Glutamatergic neuron (in vitro differentiated cells): ENCODE data around the gene GLDC. TPM values are rescaled to one million over a fixed set of nuclear protein-coding genes. Genes with fewer than 3 reads are reported as not detected.
A peak's percentile ranks its signal among the peaks of the same experiment; 100 is the strongest.

Source experiments
- DNase-seq: peaks from one replicate; pipeline ENCODE4 v3.0.0; 2022
- H3K27ac Mint-ChIP-seq: one replicate; pipeline ENCODE4 v1.8.0; 2020; ENCODE audit warnings: mild to moderate bottlenecking, mixed read lengths, inconsistent platforms; ENCODE audit not compliant: unreplicated experiment
- H3K27me3 Mint-ChIP-seq: one replicate; pipeline ENCODE4 v1.8.0; 2020; ENCODE audit warnings: mild to moderate bottlenecking, moderate library complexity, mixed read lengths, inconsistent platforms; ENCODE audit not compliant: unreplicated experiment
- H3K36me3 Mint-ChIP-seq: one replicate; pipeline ENCODE4 v1.8.0; 2020; ENCODE audit warnings: mild to moderate bottlenecking, mixed read lengths, inconsistent platforms; ENCODE audit not compliant: unreplicated experiment
- H3K4me1 Mint-ChIP-seq: one replicate; pipeline ENCODE4 v1.8.0; 2020; ENCODE audit warnings: mild to moderate bottlenecking, low read depth, mixed read lengths, inconsistent platforms; ENCODE audit not compliant: unreplicated experiment
- H3K4me3 Mint-ChIP-seq: one replicate; pipeline ENCODE4 v1.8.0; 2020; ENCODE audit warnings: mild to moderate bottlenecking, mixed read lengths, inconsistent platforms; ENCODE audit not compliant: unreplicated experiment
- H3K9me3 Mint-ChIP-seq: one replicate; pipeline ENCODE4 v1.8.0; 2020; ENCODE audit warnings: mild to moderate bottlenecking, moderate library complexity, mixed read lengths, inconsistent platforms; ENCODE audit not compliant: unreplicated experiment
- total RNA-seq: library from RNA; stranded (reverse); fragmentation: NEBNext Ultra II Directional; extraction: Animal tissue kit (Norgen Biotek cat#: 25700); gene quantifications from one replicate; pipeline ENCODE4 v1.2.1, GENCODE V29; 2021; ENCODE audit not compliant: unreplicated experiment
- TF ChIP-seq, protein P1 (sequence below): fragments of 200-600 bp; sonication (generic); IDR thresholded peaks from one replicate; pipeline ENCODE4 v1.5.0; 2021; ENCODE audit not compliant: partially characterized antibody, unreplicated experiment

The GLDC gene
- total RNA-seq, 1 donor from 2014 or later: 42.9 TPM

DNA sequence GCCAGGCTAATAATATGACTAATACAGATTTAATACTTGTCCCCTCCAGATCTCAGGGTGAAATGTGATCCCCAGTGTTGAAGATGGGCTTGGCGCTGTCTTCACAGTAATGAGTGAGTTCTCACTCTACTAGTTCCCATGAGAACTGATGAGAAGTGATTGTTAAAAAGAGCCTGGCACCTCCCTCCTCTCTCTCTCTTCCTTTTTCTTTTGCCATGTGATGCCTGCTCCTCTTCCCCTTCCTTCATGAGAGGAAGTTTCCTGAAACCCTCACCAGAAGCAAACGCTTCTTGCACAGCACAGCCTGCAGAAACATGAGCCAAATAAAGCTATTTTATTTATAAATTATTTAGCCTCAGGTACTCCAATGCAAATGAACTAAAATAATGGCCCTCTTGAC, 55.2 kb downstream of the GLDC start:
- Mint-ChIP-seq H3K4me3 (no peak overlapping the region), H3K4me1 (no peaks in the 10 kb centered on the region), H3K9me3 (no peaks in the 10 kb centered on the region), H3K36me3 (no peaks in the 10 kb centered on the region), H3K27ac (no peak overlapping the region), H3K27me3 (no peaks in the 10 kb centered on the region)
- TF ChIP-seq, protein P1, sequence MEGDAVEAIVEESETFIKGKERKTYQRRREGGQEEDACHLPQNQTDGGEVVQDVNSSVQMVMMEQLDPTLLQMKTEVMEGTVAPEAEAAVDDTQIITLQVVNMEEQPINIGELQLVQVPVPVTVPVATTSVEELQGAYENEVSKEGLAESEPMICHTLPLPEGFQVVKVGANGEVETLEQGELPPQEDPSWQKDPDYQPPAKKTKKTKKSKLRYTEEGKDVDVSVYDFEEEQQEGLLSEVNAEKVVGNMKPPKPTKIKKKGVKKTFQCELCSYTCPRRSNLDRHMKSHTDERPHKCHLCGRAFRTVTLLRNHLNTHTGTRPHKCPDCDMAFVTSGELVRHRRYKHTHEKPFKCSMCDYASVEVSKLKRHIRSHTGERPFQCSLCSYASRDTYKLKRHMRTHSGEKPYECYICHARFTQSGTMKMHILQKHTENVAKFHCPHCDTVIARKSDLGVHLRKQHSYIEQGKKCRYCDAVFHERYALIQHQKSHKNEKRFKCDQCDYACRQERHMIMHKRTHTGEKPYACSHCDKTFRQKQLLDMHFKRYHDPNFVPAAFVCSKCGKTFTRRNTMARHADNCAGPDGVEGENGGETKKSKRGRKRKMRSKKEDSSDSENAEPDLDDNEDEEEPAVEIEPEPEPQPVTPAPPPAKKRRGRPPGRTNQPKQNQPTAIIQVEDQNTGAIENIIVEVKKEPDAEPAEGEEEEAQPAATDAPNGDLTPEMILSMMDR: no peak
- DNase-seq: no peak

DNA sequence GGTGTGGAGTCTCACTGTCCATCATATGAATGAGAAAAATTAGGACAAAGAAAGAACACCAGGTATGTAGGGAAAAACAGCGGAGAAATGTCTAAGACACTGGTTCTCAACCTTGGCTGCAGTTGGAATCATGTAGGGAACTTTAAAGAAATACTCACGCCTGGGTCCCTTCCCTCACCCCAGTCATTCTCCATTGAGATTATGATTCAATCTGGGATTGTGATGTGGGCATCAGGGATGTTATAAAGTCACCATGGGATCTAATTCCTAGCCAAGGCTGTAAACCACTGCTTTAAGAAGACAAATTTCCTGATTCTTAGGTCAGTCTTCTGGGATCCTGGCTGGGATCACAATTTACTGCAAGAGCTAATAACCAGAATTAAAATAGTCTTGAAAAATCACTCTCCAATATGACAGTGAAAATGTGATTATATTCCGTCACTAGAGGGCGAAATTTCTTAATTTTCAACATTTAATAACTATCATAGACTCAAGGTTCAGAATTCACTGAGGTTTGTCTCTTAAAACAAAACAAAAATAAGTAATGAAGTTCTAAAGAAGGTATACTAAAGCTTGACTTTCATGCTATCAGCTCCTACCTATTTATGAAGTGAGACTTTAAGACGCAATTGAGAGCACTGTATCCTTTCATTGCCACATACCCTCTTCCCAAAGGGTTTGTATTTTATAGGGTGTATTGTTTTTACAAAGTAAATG, 60.5 kb downstream of the GLDC start:
- H3K36me3 Mint-ChIP-seq: no peaks in the 10 kb centered on the region
- no peaks in the 10 kb centered on the region for H3K27me3 Mint-ChIP-seq
- no peaks in the 10 kb centered on the region for H3K9me3 Mint-ChIP-seq
- H3K4me3 Mint-ChIP-seq: no peak overlapping the region
- DNase-seq: no peak
- TF ChIP-seq, protein P1: peak; percentile 65
- no peak overlapping the region for H3K27ac Mint-ChIP-seq
- no peaks in the 10 kb centered on the region for H3K4me1 Mint-ChIP-seq

DNA sequence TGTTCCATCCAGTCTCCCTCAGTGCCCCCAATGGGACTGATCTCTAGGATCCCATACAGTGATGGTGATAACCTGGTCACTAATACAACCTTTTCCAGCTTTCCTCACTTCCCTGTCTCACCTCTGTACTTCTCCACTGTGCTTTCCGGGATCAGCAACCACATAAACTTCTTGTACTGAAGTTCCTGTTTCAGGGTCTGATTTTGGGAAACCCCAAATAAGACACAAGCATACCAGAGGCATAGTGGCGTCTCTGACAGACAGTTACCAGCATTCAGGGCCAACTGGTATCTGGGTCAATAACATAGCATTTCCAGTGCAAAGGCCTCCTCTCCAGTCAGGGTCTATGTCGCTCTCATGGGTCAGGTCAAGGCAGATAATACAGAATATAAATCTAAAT, 64.3 kb downstream of the GLDC start:
- Mint-ChIP-seq H3K4me3 (no peak overlapping the region), H3K36me3 (no peaks in the 10 kb centered on the region), H3K9me3 (no peaks in the 10 kb centered on the region), H3K27me3 (no peaks in the 10 kb centered on the region), H3K27ac (no peak overlapping the region), H3K4me1 (no peaks in the 10 kb centered on the region)
- no peak for DNase-seq
- TF ChIP-seq, protein P1: no peak

DNA sequence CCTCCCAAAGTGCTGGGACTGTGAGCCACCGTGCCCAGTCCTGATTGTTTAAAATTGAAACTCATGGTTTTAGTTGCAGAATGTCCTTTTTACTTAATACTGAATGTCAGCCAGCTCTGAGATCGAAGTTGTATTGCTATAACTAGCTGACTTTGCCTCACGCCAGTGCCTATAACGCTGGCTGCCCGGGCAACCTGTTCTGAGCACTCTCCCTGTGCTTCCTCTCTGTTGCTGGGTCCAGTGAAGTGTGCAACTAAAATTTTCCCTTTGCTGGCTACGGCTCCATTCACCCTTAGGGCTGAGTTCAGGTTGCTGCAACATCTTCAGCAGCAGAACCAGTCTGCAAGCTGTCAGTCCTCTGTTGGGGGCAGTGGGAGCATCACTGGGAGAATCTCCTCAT, 65.9 kb downstream of the GLDC start:
- TF ChIP-seq, protein P1: no peak
- Mint-ChIP-seq H3K27me3 (no peaks in the 10 kb centered on the region), H3K27ac (no peak overlapping the region), H3K36me3 (no peaks in the 10 kb centered on the region), H3K9me3 (no peaks in the 10 kb centered on the region), H3K4me1 (no peaks in the 10 kb centered on the region), H3K4me3 (no peak overlapping the region)
- DNase-seq: no peak

DNA sequence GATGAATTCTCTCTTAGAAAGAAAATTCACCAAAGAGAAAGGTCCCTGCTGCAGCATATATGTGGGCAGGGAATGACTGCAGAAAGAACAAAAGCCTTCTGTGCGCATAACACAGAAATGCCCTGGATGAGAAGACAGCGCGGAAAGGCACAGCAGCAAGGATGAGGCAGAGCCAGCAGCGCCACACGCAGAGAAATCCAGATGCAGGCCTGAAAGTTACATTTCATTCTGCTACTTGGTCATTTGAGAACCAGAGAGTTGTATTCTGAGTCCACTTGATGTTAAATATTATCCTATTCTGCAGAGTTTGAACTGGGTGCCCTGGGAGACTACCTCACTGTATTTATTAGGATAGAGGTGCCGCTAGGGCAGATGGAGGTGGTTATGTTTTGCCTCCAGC, 68.5 kb downstream of the GLDC start:
- no peaks in the 10 kb centered on the region for H3K27me3 Mint-ChIP-seq
- H3K27ac Mint-ChIP-seq: no peak overlapping the region
- TF ChIP-seq, protein P1: no peak
- no peaks in the 10 kb centered on the region for H3K36me3 Mint-ChIP-seq
- no peaks in the 10 kb centered on the region for H3K9me3 Mint-ChIP-seq
- no peak overlapping the region for H3K4me3 Mint-ChIP-seq
- H3K4me1 Mint-ChIP-seq: no peaks in the 10 kb centered on the region
- no peak for DNase-seq
